ENCODE data around the gene DSCAM.

DSCAM gene

GRCh38 chr21:40053007-40053406, 794.0 kb downstream of the DSCAM start:
- H3K4me3 ChIP-seq (replicated peaks in 1 of 2; ENCODE audit: low read depth in 2 of 2, low read length in 2 of 2), result no peak overlapping the region
- TF ChIP-seq CTCF (IDR thresholded peaks at IDR 0.05; ENCODE audit: low read depth, low read length), result no peak

GRCh38 chr21:40052276-40052675, 794.7 kb downstream of the DSCAM start:
- DNase-seq (ENCODE audit: low read depth in 2 of 2), result no peak
- TF ChIP-seq CTCF (IDR thresholded peaks at IDR 0.05; ENCODE audit: low read depth, low read length), result no peak

More at GRCh38 chr21:40053007-40053406, 794.0 kb downstream of the DSCAM start:
- no peak for DNase-seq (ENCODE audit: low read depth in 2 of 2)

GRCh38 chr21:40051801-40052200, 795.2 kb downstream of the DSCAM start:
- no peak for TF ChIP-seq CTCF (IDR thresholded peaks at IDR 0.05; ENCODE audit: low read depth, low read length)
- no peak overlapping the region for H3K4me3 ChIP-seq (replicated peaks in 1 of 2; ENCODE audit: low read depth in 2 of 2, low read length in 2 of 2)
- DNase-seq (ENCODE audit: low read depth in 2 of 2), result no peak

More at GRCh38 chr21:40052276-40052675, 794.7 kb downstream of the DSCAM start:
- no peak overlapping the region for H3K4me3 ChIP-seq (replicated peaks in 1 of 2; ENCODE audit: low read depth in 2 of 2, low read length in 2 of 2)

GRCh38 chr21:40049931-40050290, 797.0 kb downstream of the DSCAM start:
- no peak for TF ChIP-seq CTCF (IDR thresholded peaks at IDR 0.05; ENCODE audit: low read depth, low read length)
- H3K4me3 ChIP-seq (replicated peaks in 1 of 2; ENCODE audit: low read depth in 2 of 2, low read length in 2 of 2), result no peak overlapping the region
- DNase-seq (ENCODE audit: low read depth in 2 of 2), result no peak

- no peak for DNase-seq (ENCODE audit: low read depth in 2 of 2)
- no peak for TF ChIP-seq CTCF (IDR thresholded peaks at IDR 0.05; ENCODE audit: low read depth, low read length)
- H3K4me3 ChIP-seq (replicated peaks in 1 of 2; ENCODE audit: low read depth in 2 of 2, low read length in 2 of 2), result no peak overlapping the region
These were observed 797.7 kb downstream of the DSCAM start for GRCh38 chr21:40049031-40049930.

- no peak overlapping the region for H3K4me3 ChIP-seq (replicated peaks in 1 of 2; ENCODE audit: low read depth in 2 of 2, low read length in 2 of 2)
- TF ChIP-seq CTCF (IDR thresholded peaks at IDR 0.05; ENCODE audit: low read depth, low read length), result no peak
- no peak for DNase-seq (ENCODE audit: low read depth in 2 of 2)
These were observed 798.8 kb downstream of the DSCAM start for GRCh38 chr21:40047993-40048730.
